Measurements from ENCODE around the gene CDPF1. TPM values are rescaled to one million over a fixed set of nuclear protein-coding genes. Genes with fewer than 3 reads are reported as not detected.

CDPF1 gene
- total RNA-seq, 1 experiment from 2014 or later = 6.3 TPM

DNA sequence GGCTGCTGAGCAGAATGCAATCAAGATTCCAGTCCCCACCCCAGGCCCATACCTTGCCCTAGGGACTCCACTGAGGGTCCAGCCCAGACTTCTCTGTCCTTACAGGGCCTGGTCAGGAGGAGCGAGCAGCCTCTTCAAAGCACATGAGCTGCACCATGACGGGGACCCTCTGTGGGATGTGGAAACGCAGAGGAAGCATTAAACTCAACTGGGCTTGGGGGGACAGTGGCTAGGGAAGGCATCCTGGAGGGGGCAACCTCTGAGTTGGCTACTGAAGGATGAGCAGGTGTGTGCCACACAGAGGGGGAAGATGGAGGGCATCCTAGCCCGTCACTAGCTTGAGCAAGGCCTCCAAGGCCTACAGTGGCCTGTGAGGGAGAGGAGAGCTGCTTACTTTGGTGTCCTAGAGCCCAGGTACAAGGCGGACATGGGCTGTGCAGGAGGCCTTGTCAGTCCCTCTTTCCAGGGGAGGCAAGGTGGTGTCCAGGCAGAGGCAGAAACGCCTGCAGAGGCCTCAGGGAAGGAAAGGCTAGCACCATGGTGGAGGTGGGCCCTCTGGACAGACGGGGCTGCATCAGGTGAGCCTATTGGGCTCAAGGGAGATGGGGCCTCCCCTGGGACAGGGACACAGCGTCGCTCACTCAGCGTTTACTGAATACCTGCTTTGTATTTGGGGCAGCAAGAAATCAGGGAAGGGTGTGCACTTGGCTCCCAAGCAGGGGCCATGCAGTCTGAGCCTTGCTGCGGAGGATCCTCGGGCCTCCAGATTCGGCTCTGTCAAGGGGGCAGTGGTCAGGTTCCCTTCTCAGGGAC, 32.0 kb upstream of the CDPF1 start:
- CTCF ChIA-PET = no interaction called here
- no peak for DNase-seq (ENCODE audit: unreplicated experiment)
- POLR2A ChIA-PET = no interaction called here
- intact Hi-C loops (cut with micrococcal nuclease) = no loop called here
- Mint-ChIP-seq H3K36me3 (ENCODE audit: insufficient read depth, unreplicated experiment) (peaks cover 59% of the 10 kb centered on the region), H3K9me3 (ENCODE audit: unreplicated experiment) (no peaks in the 10 kb centered on the region), H3K4me3 (ENCODE audit: unreplicated experiment) (no peak overlapping the region), H3K4me1 (ENCODE audit: insufficient read depth, unreplicated experiment) (no peaks in the 10 kb centered on the region), H3K27me3 (ENCODE audit: insufficient read depth, unreplicated experiment) (no peaks in the 10 kb centered on the region), H3K27ac (ENCODE audit: low read depth, unreplicated experiment) (no peak overlapping the region)
- no TSS peak for BruUV-seq (replicated peaks)
- TF ChIP-seq, protein P1, sequence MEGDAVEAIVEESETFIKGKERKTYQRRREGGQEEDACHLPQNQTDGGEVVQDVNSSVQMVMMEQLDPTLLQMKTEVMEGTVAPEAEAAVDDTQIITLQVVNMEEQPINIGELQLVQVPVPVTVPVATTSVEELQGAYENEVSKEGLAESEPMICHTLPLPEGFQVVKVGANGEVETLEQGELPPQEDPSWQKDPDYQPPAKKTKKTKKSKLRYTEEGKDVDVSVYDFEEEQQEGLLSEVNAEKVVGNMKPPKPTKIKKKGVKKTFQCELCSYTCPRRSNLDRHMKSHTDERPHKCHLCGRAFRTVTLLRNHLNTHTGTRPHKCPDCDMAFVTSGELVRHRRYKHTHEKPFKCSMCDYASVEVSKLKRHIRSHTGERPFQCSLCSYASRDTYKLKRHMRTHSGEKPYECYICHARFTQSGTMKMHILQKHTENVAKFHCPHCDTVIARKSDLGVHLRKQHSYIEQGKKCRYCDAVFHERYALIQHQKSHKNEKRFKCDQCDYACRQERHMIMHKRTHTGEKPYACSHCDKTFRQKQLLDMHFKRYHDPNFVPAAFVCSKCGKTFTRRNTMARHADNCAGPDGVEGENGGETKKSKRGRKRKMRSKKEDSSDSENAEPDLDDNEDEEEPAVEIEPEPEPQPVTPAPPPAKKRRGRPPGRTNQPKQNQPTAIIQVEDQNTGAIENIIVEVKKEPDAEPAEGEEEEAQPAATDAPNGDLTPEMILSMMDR (IDR thresholded peaks at IDR 0.05; ENCODE audit: unreplicated experiment) = no peak

GRCh38 chr22:46280999-46281623, 31.0 kb upstream of the CDPF1 start:
- H3K27ac Mint-ChIP-seq (ENCODE audit: low read depth, unreplicated experiment) = no peak overlapping the region

GRCh38 chr22:46280063-46280817, 30.1 kb upstream of the CDPF1 start:
- H3K27ac Mint-ChIP-seq (ENCODE audit: low read depth, unreplicated experiment) = no peak overlapping the region
- intact Hi-C loops (cut with micrococcal nuclease) = no loop called here
- H3K9me3 Mint-ChIP-seq (ENCODE audit: unreplicated experiment) = no peaks in the 10 kb centered on the region
- no TSS peak for BruUV-seq (replicated peaks)
- H3K4me1 Mint-ChIP-seq (ENCODE audit: insufficient read depth, unreplicated experiment) = no peaks in the 10 kb centered on the region
- no peak for DNase-seq (ENCODE audit: unreplicated experiment)
- POLR2A ChIA-PET = interaction anchor here (0.6 to 0.9 kb wide), 4 partner anchors 12 to 278 kb away, joined by 3 to 4 read pairs (median 3); partner anchors contain the start of genes TRMU and TTC38
- H3K4me3 Mint-ChIP-seq (ENCODE audit: unreplicated experiment) = no peak overlapping the region
- TF ChIP-seq, protein P1 (IDR thresholded peaks at IDR 0.05; ENCODE audit: unreplicated experiment) = no peak
- no peaks in the 10 kb centered on the region for H3K27me3 Mint-ChIP-seq (ENCODE audit: insufficient read depth, unreplicated experiment)
- CTCF ChIA-PET = interaction anchor here (0.6 to 1.0 kb wide), 4 partner anchors 12 to 158 kb away, joined by 3 to 4 read pairs (median 3); partner anchors contain the start of gene TTC38
- peaks cover 60% of the 10 kb centered on the region for H3K36me3 Mint-ChIP-seq (ENCODE audit: insufficient read depth, unreplicated experiment)

More at GRCh38 chr22:46280999-46281623, 31.0 kb upstream of the CDPF1 start:
- no peaks in the 10 kb centered on the region for H3K9me3 Mint-ChIP-seq (ENCODE audit: unreplicated experiment)
- no peak overlapping the region for H3K4me3 Mint-ChIP-seq (ENCODE audit: unreplicated experiment)
- intact Hi-C loops (cut with micrococcal nuclease) = no loop called here
- no TSS peak for BruUV-seq (replicated peaks)
- no peak for DNase-seq (ENCODE audit: unreplicated experiment)
- TF ChIP-seq, protein P1 (IDR thresholded peaks at IDR 0.05; ENCODE audit: unreplicated experiment) = no peak
- no peaks in the 10 kb centered on the region for H3K4me1 Mint-ChIP-seq (ENCODE audit: insufficient read depth, unreplicated experiment)
- ChIA-PET POLR2A (interaction anchor here (0.6 to 0.9 kb wide), 2 partner anchors 13 to 277 kb away, joined by 3 to 4 read pairs; partner anchors contain the start of gene TTC38), CTCF (interaction anchor here (0.8 to 1.0 kb wide), 3 partner anchors 13 to 159 kb away, joined by 3 to 4 read pairs (median 3); partner anchors contain the start of gene TTC38)
- no peaks in the 10 kb centered on the region for H3K27me3 Mint-ChIP-seq (ENCODE audit: insufficient read depth, unreplicated experiment)
- H3K36me3 Mint-ChIP-seq (ENCODE audit: insufficient read depth, unreplicated experiment) = peaks cover 60% of the 10 kb centered on the region

All from MCF 10A (cell line).